Neuronal stem cell (in vitro differentiated cells): ENCODE results near the gene ATP5F1B.

Experiments
- DNase-seq: peaks from one replicate; pipeline ENCODE4 v3.0.0-alpha.2; 2013; ENCODE audit warnings: low spot score
- H2AFZ ChIP-seq: one replicate; pipeline ENCODE4 v1.6.1; 2013; ENCODE audit warnings: mild to moderate bottlenecking, low read length, inconsistent platforms
- H2AK5ac ChIP-seq: 2 replicates; pipeline ENCODE4 v1.6.1; 2013; ENCODE audit warnings: low read depth, mild to moderate bottlenecking, inconsistent platforms, low read length, moderate library complexity, mixed read lengths
- H2BK120ac ChIP-seq: 2 replicates; pipeline ENCODE4 v1.6.1; 2013; ENCODE audit warnings: low read depth, mild to moderate bottlenecking, inconsistent platforms, low read length, moderate library complexity, mixed read lengths
- H2BK12ac ChIP-seq: one replicate; pipeline ENCODE4 v1.6.1; 2013; ENCODE audit warnings: low read length, inconsistent platforms
- H2BK15ac ChIP-seq: 2 replicates; pipeline ENCODE4 v1.6.1; 2013; ENCODE audit warnings: mild to moderate bottlenecking, low read length, inconsistent platforms, mixed read lengths
- H2BK5ac ChIP-seq: one replicate; pipeline ENCODE4 v1.6.1; 2013; ENCODE audit warnings: inconsistent platforms, mild to moderate bottlenecking, low read length, moderate library complexity
- H3K14ac ChIP-seq: one replicate; pipeline ENCODE4 v1.6.1; 2013; ENCODE audit warnings: low read length, inconsistent platforms
- H3K18ac ChIP-seq: 2 replicates; pipeline ENCODE4 v1.6.1; 2013; ENCODE audit warnings: low read length, inconsistent platforms
- H3K23ac ChIP-seq: 2 replicates; pipeline ENCODE4 v1.6.1; 2013; ENCODE audit warnings: low read depth, mild to moderate bottlenecking, mixed read lengths, low read length, inconsistent platforms; ENCODE audit not compliant: poor library complexity
- H3K27ac ChIP-seq: replicated peaks from 3 replicates; pipeline ENCODE4 v1.5.1; 2013; ENCODE audit warnings: low read length, inconsistent platforms
- H3K27me3 ChIP-seq, 3 experiments: 2 replicates each; pipeline ENCODE4 v1.6.1; 2013; ENCODE audit warnings: low read length in 3 of 3, mild to moderate bottlenecking in 2 of 3, inconsistent platforms in 1 of 3, low read depth in 1 of 3, mixed read lengths in 1 of 3, moderate library complexity in 1 of 3; ENCODE audit not compliant: control insufficient read depth in 3 of 3, insufficient read depth in 3 of 3
- H3K36me3 ChIP-seq, 2 donors: replicated peaks in 1 of 2; 2 replicates each; pipeline ENCODE4 v1.6.1; 2013; ENCODE audit warnings: low read length in 2 of 2; ENCODE audit not compliant: control insufficient read depth in 2 of 2, insufficient read depth in 2 of 2
- H3K4ac ChIP-seq: 2 replicates; pipeline ENCODE4 v1.6.1; 2013; ENCODE audit warnings: inconsistent platforms, mild to moderate bottlenecking, low read length, moderate library complexity
- H3K4me1 ChIP-seq, 2 donors: 1 replicate in 1 of 2; 2 replicates in 1 of 2; pipeline ENCODE4 v1.6.1; 2013; ENCODE audit warnings: low read length in 2 of 2, low read depth in 1 of 2; ENCODE audit not compliant: control insufficient read depth in 2 of 2, insufficient read depth in 1 of 2
- H3K4me2 ChIP-seq: one replicate; pipeline ENCODE4 v1.6.1; 2013; ENCODE audit warnings: mild to moderate bottlenecking, low read length, inconsistent platforms; ENCODE audit not compliant: insufficient read depth, poor library complexity, severe bottlenecking
- H3K4me3 ChIP-seq, 2 donors: 2 replicates each; pipeline ENCODE4 v1.5.1; 2013; ENCODE audit warnings: low read length in 2 of 2, mild to moderate bottlenecking in 2 of 2, inconsistent platforms in 1 of 2, moderate library complexity in 1 of 2
- H3K79me1 ChIP-seq: one replicate; pipeline ENCODE4 v1.6.1; 2013; ENCODE audit warnings: low read depth, mild to moderate bottlenecking, inconsistent platforms, low read length, moderate library complexity
- H3K9ac ChIP-seq: one replicate; pipeline ENCODE4 v1.6.1; 2013; ENCODE audit warnings: mild to moderate bottlenecking, low read depth, low read length, inconsistent platforms; ENCODE audit not compliant: poor library complexity
- H3K9me3 ChIP-seq, 2 donors: replicated peaks in 1 of 2; 2 replicates each; pipeline versions ENCODE3 to v1.6.1; 2013; ENCODE audit warnings: low read length in 2 of 2, mild to moderate bottlenecking in 2 of 2, inconsistent platforms in 1 of 2, low read depth in 1 of 2, mixed read lengths in 1 of 2, moderate library complexity in 1 of 2; ENCODE audit not compliant: control insufficient read depth in 2 of 2, insufficient read depth in 1 of 2
- H4K8ac ChIP-seq: one replicate; pipeline ENCODE4 v1.6.1; 2013; ENCODE audit warnings: low read depth, mild to moderate bottlenecking, inconsistent platforms, low read length, moderate library complexity
- H4K91ac ChIP-seq: one replicate; pipeline ENCODE4 v1.6.1; 2013; ENCODE audit warnings: low read length, low read depth, mild to moderate bottlenecking, inconsistent platforms; ENCODE audit not compliant: poor library complexity
- WGBS, 2 donors: extraction: QIAGEN DNeasy Blood & Tissue Kit; methylation state at CpG; one replicate each; pipeline ENCODE4 v1.1.7; 2013; ENCODE audit warnings: missing lambda C conversion rate in 2 of 2, mixed read lengths in 1 of 2; ENCODE audit not compliant: insufficient read length in 2 of 2, insufficient replicate concordance in 1 of 2; ENCODE audit errors: extremely low coverage in 2 of 2; 5-methylcytosine and 5-hydroxymethylcytosine counted together

Gene ATP5F1B

GRCh38 chr12:56616925-56617324 is 28.9 kb downstream of the ATP5F1B start:
- Histone ChIP-seq H2BK15ac (no peak overlapping the region), H2BK5ac (no peak overlapping the region), H3K9me3 (no peaks in the 10 kb centered on the region), H3K4me1 (no peaks in the 10 kb centered on the region), H2AFZ (no peak overlapping the region), H3K27me3 (no peaks in the 10 kb centered on the region), H3K4me2 (no peak overlapping the region), H3K14ac (no peak overlapping the region), H3K23ac (no peak overlapping the region), H3K4me3 (no peak overlapping the region), H2AK5ac (no peak overlapping the region), H2BK120ac (no peak overlapping the region), H3K18ac (no peak overlapping the region), H3K36me3 (peaks cover 46 to 97% of the 10 kb centered on the region in 2 donors), H4K8ac (no peak overlapping the region), H3K79me1 (peaks cover 4% of the 10 kb centered on the region), H3K4ac (no peak overlapping the region), H4K91ac (no peak overlapping the region), H2BK12ac (no peak overlapping the region), H3K27ac (no peak overlapping the region), H3K9ac (no peak overlapping the region)
- no peak for DNase-seq

GRCh38 chr12:56616244-56616643 is 29.5 kb downstream of the ATP5F1B start:
- Histone ChIP-seq H4K8ac (no peak overlapping the region), H2BK120ac (no peak overlapping the region), H2AFZ (no peak overlapping the region), H2AK5ac (no peak overlapping the region), H3K36me3 (peaks cover 53 to 99% of the 10 kb centered on the region in 2 donors), H3K4me3 (no peak overlapping the region), H3K9ac (no peak overlapping the region), H4K91ac (no peak overlapping the region), H3K14ac (no peak overlapping the region), H3K4me2 (no peak overlapping the region), H3K23ac (no peak overlapping the region), H3K9me3 (no peaks in the 10 kb centered on the region), H3K18ac (no peak overlapping the region), H3K4ac (no peak overlapping the region), H3K4me1 (no peaks in the 10 kb centered on the region), H2BK5ac (no peak overlapping the region), H3K79me1 (peaks cover 4% of the 10 kb centered on the region), H2BK12ac (no peak overlapping the region), H2BK15ac (no peak overlapping the region), H3K27ac (no peak overlapping the region), H3K27me3 (no peaks in the 10 kb centered on the region)
- no CpG with 5 or more reads among the region's 3 CpGs for WGBS, 2 donors
- DNase-seq = no peak

- Histone ChIP-seq H3K14ac (no peak overlapping the region), H3K4me1 (no peaks in the 10 kb centered on the region), H3K36me3 (peaks cover 68 to 99% of the 10 kb centered on the region in 2 donors), H3K27ac (no peak overlapping the region), H2BK120ac (no peak overlapping the region), H4K8ac (no peak overlapping the region), H2AFZ (no peak overlapping the region), H3K9me3 (no peaks in the 10 kb centered on the region), H3K18ac (no peak overlapping the region), H2BK12ac (no peak overlapping the region), H3K9ac (no peak overlapping the region), H2AK5ac (no peak overlapping the region), H3K4ac (no peak overlapping the region), H3K27me3 (no peaks in the 10 kb centered on the region), H3K79me1 (peaks cover 4% of the 10 kb centered on the region), H2BK15ac (no peak overlapping the region), H3K4me3 (no peak overlapping the region), H3K23ac (no peak overlapping the region), H2BK5ac (no peak overlapping the region), H3K4me2 (no peak overlapping the region), H4K91ac (no peak overlapping the region)
- DNase-seq = no peak
- WGBS, 2 donors = no CpG with 5 or more reads among the region's 8 CpGs
Observed at GRCh38 chr12:56614627-56615026, 31.2 kb downstream of the ATP5F1B start.

DNA sequence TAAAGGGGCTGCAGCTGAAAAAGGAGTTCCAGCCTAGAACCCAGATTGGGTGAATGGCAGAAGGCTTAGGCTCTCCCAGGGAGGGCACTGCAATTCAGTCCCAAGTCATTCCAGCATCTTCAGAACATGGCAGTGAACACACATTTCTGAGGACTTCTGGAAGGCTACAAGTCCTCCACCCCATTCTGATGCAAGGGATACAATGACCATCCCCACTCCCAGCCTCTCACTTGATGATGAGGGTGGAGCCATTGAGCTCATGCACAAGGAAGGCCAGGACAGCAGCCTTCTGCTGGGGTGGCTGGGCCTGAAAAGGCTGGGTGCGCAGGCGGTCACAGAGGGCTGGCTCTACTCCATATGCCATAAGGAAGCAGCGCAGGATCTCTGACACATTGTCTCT is 41.4 kb downstream of the ATP5F1B start:
- Histone ChIP-seq H3K4me2 (no peak overlapping the region), H3K9me3 (no peaks in the 10 kb centered on the region), H3K18ac (no peak overlapping the region), H3K4me1 (no peaks in the 10 kb centered on the region), H3K9ac (no peak overlapping the region), H3K4ac (no peak overlapping the region), H2BK15ac (no peak overlapping the region), H4K91ac (no peak overlapping the region), H2BK12ac (no peak overlapping the region), H3K23ac (no peak overlapping the region), H2BK5ac (no peak overlapping the region), H3K27me3 (no peaks in the 10 kb centered on the region), H3K4me3 (no peak overlapping the region), H4K8ac (no peak overlapping the region), H3K27ac (no peak overlapping the region), H2BK120ac (no peak overlapping the region), H2AFZ (no peak overlapping the region), H3K14ac (no peak overlapping the region), H2AK5ac (no peak overlapping the region), H3K79me1 (peaks cover 2% of the 10 kb centered on the region), H3K36me3 (peaks cover 68 to 89% of the 10 kb centered on the region in 2 donors)
- no peak for DNase-seq
- WGBS, 2 donors = no CpG with 5 or more reads among the region's 3 CpGs
